Lung microvascular endothelial cell (primary cell): ENCODE measurements around the gene MOB4. TPM values are rescaled to one million over a fixed set of nuclear protein-coding genes. Genes with fewer than 3 reads are reported as not detected.
"Not testable (repeated sequence)": the region's sequence is repeated elsewhere in the genome, so short reads cannot be mapped to it uniquely, and the experiment has no call there.

Experiments used
- DNase-seq, 2 donors: peaks; one replicate each; pipeline versions ENCODE4 v3.0.0 to v3.0.0-alpha.2; 2010; ENCODE audit warnings: low read depth in 2 of 2
- total RNA-seq: library from RNA; depleted of rRNA; stranded (reverse); fragments of >200 nt; gene quantifications from 2 replicates; pipeline ENCODE4 v1.2.1, GENCODE V29; 2014

MOB4 gene
- 23.1 and 25.4 TPM in 2 replicates for total RNA-seq

- DNase-seq: peak; percentile 96 to 97
Observed at GRCh38 chr2:197515739-197516392, at the start of gene MOB4. MOB4 (plus strand) TSS chr2:197516066; CDS start chr2:197516087, 21 bp downstream.

GRCh38 chr2:197472166-197472565 lies 43.7 kb upstream of the MOB4 start:
- DNase-seq: no peak

- no peak for DNase-seq
Observed at GRCh38 chr2:197477797-197478196, 38.1 kb upstream of the MOB4 start.

GRCh38 chr2:197480165-197481036 lies 35.5 kb upstream of the MOB4 start:
- no peak for DNase-seq

GRCh38 chr2:197484248-197484647 lies 31.6 kb upstream of the MOB4 start:
- not testable (repeated sequence) for DNase-seq

DNA sequence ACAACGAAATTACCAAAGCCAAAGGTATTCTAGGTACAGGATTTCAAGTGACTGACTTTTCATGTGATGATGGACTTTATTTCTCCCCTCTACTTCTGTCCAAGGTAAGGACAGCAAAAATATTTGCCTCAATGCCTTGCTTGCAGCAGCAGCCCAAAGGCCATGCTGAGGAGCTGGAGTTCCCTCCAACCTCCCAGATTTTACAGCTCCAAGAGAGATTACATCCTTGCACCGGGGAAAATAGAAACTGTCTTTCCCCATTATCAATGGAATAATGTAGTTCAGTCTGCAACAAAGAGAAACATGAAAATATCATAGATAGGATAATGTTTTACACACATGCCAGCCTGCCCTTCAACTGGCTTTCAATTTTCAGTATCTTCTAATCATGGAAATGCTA lies 29.7 kb upstream of the MOB4 start:
- DNase-seq: no peak

GRCh38 chr2:197487385-197487784 lies 28.5 kb upstream of the MOB4 start:
- no peak for DNase-seq

DNA sequence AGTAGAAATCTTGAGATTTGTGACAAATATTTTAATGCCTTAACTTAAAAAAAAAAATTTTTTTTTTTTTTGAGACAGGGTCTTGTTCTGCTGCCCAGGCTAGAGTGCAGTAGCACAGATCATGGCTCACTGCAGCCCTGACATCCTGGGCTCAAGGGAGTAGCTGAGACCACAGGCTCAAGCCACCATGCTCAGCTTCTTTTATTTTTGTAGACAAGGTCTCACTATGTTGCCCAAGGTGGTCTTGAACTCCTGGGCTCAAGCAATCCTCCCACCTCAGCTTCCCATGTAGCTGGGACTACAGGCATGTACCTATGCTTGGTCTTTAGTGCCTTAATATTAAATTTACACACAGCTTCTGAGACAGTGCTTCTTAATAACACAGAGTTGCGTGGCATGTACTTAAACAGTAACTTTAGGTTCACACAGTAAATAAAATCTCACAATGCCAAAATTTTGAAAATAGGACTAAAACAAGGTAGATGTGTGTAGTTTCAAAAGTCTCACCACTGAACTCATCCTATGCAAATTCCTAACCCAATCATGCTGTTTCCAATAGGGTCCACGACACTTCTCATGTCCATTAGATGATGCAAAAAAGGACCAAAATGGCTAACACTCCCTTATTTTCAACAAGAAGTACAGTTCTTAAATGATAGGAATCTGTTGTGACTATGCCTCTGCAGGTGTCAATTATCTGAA lies 20.3 kb upstream of the MOB4 start:
- DNase-seq: no peak

- no peak for DNase-seq
Observed at GRCh38 chr2:197496695-197497094, 19.2 kb upstream of the MOB4 start.

DNA sequence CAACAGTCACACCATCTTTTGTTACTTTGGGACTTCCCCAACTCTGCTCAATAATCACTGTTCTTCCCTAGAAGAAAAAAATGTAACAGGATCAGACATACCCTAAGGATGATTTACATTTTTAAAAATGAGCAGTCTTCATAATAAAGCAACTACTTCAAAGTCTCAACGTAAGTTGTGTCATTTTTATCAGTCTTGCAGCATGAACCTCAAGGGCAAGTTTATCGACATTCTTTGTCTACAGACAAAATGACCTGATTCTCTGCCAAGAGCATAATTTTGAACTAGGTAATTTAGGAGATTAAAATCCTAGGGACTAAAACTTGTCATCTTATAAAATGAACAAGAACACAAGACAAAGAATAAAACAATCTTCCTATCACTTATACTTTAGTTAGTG lies 18.5 kb upstream of the MOB4 start:
- DNase-seq: no peak

GRCh38 chr2:197498235-197498936 lies 17.5 kb upstream of the MOB4 start:
- DNase-seq: no peak

GRCh38 chr2:197498937-197499593 lies 16.8 kb upstream of the MOB4 start:
- DNase-seq: peak; percentile 64 to 69

- peak; percentile 99 to 100 for DNase-seq
Observed at GRCh38 chr2:197499594-197500502, 16.0 kb upstream of the MOB4 start, which contains the start of the genes HSPD1 and HSPE1. HSPD1 (minus strand) TSS chr2:197499840; CDS start chr2:197498848, 992 bp downstream. HSPE1 (plus strand) TSS chr2:197500379; CDS start chr2:197500437, 58 bp downstream.

DNA sequence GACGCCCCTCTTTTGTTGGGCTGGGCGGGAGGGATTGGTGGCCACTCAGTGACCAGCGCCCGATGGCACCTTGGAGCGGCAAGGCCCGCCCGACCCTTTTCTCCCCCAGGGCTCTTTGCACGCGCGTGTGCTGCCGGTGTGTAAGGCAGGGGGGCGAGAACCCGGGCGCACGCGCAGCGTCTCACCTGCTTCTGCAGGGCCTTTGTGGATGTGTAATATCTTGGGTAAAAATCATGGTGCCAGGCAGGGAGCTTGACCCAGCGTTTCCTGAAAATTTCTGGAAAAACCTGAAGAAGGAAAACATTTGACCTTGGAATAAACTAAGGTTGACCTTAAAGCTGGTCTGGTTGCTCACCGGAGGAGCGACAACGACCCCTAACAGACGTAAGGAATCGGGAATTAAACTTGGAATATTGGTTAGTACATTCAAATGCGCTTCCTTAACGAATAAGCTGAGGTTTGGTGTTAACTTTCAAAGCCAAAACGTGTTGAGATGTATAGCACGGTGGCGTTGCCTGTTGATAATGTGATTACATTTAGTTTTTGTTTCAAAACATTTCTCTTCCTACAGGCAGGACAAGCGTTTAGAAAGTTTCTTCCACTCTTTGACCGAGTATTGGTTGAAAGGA lies 15.2 kb upstream of the MOB4 start:
- peak; percentile 18 to 33 for DNase-seq

DNA sequence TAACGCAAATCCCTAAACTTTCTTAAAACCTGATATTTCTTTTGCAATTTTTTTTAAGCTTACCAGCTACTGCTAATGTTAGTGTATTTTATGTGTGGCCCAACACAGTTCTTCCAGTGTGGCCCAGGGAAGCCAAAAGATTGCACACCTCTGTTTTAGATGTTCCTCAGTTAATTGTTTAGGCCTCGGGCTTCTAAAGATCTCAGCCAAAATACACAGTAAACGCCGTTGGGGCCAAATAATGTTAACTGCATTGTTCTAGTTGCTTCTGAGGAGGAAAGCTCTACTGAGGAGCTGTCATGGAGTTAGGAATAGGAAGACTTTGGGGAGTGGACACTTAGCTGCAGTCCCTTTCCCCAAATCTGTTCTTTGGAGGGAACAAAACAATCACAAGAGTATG lies 13.7 kb upstream of the MOB4 start:
- no peak for DNase-seq

DNA sequence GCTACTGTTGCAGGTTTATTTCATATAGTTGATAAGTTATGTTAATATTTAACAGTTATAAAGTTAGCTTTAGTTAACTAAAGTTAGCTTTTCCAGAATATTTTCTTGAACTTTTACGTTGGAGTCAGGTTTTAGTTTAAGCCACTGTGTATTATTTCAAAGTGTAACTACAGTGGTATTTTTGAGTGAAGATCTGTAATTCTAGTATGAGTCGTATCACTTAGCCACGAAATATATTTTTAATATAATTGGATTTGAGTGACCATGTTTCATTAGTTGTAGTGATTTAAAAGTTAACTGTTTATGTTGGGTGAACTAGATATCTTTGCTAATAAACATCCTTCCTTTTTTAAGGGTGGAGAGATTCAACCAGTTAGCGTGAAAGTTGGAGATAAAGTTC lies 13.2 kb upstream of the MOB4 start:
- no peak for DNase-seq

- DNase-seq: no peak
Observed at GRCh38 chr2:197504000-197504399, 11.9 kb upstream of the MOB4 start.

GRCh38 chr2:197504512-197504911 lies 11.4 kb upstream of the MOB4 start:
- no peak for DNase-seq

DNA sequence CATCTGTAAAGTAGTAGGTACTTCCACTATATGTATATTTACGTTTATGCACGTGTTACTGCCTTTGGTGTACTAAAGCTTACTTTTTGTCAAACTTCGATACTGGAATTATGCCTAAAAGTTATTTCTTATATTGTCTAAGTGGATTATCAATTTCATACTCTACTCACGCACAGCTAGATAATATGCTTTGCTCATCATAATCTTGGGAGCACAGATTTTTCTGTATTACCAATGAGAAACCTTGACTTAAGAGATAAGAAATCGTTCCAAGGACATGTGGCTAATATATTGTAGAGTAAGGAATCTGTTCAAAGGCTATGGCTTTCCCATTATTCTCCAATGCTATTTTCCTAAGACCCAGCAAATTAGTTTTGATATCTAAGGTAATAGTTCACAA lies 9.2 kb upstream of the MOB4 start:
- no peak for DNase-seq
